SKM-1 treated with dmso at 0.1 percent for 144 hours (cell line): ENCODE data around the gene FAM131C.
"Not testable (repeated sequence)": the region's sequence is repeated elsewhere in the genome, so short reads cannot be mapped to it uniquely, and the experiment has no call there.

Source experiments
- DNase-seq: peaks from one replicate; lab custom pipeline; 2025; ENCODE audit not compliant: unreplicated experiment; lab: John Stamatoyannopoulos, UW

The FAM131C gene

DNA sequence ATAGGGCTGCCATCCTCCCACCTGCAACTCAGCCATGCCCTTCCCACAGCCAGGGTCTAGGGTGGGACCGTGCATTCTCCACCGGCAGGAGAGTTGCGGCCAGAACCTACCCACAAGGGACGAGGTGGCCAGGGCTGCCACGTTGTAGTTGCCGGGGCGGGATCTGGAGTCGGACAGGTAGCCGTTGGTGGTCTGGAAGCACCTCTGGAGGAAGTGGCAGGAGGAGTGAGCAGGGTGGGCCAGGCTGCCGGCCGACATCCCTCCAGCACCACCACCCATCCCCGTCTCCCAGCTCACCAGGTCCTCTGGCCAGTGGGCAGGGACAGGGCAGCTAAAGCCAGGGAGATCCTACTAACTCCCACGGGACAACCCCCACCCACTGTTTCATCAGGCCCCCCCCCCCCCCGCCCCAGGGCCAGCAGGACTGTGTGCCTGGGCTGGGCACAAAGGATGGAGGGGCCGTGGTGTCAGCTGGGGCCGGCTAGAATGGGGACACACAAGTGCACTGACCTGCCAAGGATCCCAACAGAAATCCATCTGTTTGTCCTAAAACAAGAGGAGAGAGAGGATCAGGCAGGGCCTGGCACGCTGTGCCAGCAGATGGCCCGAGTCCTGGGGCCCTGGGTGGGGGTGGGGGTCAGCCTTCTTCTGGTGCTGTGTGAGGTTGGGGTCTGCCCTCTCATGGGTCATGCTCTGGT, 11.3 kb downstream of the FAM131C start:
- DNase-seq, result not testable (repeated sequence)

DNA sequence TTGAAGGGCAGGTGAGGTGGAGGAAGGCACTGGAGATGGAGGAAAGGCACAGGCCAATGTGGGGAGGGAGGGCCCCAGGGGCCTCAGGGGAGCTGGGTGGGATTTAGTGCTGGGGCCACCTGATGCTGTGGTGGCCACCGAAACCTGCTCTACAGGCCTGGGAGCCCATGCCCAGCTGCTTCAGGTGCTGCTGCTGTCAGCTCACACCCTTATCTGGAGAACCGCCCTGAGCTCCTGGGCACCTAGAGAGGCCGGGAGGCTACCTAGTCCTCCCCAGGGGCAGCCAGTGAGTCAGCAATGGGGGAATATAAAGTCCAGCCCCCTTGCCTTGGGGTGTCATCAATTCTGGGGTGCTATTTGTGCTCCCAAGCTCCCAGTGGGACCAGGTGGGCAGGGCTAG, 12.2 kb downstream of the FAM131C start:
- DNase-seq, result no peak

DNA sequence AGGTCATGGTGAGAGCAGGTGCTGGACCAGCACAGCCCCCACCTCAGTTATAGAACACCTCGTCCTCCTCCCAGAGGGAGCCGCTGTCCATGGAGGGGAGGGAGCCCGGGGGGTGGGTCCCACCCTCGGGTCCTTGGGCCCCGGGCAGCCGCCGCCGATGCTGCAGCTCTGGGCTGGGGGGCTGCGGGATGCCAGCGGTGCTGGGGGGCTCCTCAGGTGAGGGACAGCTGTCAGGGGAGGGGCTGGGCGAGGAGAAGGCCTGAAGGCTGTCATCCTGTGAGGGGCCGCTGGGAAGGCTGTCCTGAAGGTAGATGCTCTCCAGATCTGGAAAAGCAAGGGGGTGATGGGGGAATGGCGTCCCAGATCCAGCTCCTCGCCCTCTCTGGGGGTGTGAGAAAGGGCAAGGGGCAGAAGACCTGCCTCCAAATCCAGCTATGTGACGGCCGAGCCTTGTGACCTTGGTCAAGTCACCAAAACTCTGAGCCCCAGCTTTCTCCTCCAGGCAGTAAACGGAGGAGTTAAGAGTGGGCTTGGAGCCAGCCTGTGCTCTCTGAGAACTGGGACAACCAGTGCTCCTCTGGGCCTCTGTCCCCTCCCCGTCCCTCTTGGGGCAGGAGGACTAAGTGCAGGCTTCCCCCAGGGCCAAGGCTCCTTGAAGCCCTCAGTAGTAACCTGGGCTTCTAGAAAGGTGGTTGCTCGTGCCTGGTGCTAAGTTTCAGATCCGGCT, 14.9 kb downstream of the FAM131C start:
- not testable (repeated sequence) for DNase-seq

DNA sequence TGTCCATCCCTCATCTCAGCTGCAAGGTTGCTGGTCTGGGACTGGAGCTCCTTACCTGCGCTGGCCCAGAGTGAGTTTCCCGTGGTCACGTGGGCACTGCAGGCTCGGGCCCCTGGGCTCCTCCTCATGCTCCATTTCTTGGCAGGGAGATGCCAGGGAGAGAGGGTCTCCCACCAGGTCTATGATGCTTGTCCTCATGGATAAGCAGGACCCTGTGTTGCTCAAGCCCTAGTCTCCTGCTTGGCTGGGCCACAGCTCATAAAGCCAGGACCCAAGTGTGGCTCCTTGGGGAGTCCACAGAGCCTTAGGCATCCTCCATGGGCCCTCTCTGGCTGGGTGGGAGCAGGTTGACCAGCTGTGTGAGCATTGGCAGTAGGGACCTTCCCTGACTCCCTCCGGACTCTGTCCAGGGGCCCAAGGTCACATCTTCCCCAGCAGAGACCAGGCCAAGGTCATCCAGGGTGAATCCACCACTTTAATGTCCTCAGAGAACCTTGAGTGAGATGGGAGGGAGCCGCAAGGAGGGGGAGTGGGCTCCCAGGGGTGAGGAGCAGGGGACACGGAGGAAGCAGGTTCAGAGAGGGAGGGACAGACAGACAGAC, 16.0 kb downstream of the FAM131C start:
- not testable (repeated sequence) for DNase-seq

DNA sequence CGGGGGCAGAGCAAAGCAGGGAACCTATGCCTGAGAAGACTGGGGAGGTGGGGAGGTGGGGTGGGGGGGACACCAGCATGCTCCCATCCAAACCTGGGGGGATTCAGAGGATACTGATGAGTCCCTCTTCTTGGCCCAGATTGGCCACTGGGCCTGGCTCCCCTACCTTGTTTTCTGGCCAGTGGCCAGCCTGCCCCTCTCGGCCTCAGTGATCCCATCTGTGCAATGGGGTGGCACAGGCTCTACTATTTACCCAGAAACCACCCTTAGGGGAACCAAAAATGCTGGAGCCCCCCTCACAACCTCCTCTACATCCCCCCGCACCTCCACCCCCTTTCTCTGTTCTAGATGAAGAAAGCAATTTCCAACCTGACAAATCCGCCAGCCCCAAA, 16.9 kb downstream of the FAM131C start:
- not testable (repeated sequence) for DNase-seq

DNA sequence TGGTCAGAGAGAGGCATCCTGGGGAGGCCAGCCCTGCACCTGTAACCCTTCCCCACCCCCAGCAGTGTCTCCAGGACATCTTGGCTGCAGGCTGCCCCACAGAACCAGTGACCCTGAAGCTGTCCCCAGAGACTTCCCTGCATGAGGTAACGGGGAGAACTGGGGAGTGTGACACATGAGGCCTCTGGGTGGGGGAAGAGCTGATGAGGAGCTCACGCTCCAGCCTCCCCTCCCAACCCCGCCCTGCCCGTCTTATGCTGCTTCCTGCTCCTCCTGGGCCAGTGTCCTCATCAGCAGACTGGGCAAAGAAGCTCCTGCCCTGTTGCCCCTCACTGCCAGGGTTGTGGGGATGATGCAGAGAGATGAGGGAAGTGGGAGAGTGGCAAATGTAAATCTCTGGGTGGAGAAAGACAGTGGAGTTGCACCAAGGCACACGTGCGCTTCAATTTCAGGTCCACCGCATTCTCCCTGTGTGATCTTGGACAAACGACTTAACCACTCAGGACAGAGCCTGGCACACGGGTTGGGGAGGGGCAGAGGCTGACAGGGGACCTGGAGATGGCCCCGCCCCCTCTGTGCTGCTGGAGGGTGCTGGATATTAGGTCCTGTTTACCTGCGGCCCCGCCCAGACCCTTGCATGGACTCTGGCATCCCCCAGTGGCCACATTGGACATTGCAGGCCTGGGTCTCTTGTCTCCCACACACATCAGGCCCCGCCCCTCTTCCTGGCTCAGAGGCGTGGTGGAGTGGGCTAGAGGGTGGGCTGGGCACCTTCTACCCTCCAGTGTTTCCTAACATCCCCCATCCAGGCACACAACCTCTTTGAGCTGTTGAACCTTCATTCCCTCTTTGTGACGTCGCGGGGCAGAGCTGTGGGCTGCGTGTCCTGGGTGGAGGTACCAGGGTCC, 17.6 kb downstream of the FAM131C start:
- DNase-seq, result peak; percentile 32

DNA sequence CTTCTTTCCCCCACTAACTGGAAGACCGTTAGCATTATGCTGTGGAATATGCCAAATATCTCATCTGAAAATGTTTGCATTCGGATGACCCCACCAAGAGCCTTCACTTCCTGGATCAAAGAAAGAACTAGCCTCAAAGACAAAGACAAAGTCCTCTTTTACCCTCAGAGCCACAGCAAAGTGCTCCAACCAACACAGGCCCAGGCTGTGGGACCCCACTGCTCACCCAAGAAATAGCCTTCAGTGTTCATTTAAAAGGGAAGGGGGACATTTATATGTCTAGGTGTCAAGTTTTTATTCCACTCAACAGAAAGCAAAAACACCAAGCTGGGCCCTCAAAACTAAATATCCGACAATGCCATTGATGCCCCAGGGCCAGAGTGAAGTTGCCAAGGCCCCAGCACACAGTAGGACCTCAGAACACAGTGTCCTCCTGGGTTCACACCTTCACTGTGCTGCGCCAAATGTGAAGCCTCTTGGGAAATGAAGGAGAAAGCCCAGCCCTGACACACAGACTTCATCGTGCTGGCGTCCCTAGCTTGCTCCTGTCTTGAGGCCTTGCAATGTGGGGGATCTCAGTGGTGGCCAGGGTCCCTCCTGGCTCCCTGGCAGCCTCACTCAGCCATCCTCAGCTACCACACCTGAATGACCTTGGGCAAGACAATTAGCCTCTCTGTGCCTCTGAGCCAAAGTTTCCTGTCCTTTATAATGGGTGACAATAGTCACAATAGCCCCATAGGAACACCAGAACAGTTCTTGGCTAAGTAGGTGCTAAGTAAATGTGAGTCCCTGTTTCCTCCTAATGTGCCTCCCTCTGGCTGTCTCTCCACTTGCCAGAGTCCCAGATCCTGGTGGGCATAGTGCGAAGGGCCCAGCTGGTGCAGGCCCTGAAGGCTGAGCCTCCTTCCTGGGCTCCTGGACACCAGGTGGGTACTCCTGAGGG, 18.6 kb downstream of the FAM131C start:
- DNase-seq, result no peak

DNA sequence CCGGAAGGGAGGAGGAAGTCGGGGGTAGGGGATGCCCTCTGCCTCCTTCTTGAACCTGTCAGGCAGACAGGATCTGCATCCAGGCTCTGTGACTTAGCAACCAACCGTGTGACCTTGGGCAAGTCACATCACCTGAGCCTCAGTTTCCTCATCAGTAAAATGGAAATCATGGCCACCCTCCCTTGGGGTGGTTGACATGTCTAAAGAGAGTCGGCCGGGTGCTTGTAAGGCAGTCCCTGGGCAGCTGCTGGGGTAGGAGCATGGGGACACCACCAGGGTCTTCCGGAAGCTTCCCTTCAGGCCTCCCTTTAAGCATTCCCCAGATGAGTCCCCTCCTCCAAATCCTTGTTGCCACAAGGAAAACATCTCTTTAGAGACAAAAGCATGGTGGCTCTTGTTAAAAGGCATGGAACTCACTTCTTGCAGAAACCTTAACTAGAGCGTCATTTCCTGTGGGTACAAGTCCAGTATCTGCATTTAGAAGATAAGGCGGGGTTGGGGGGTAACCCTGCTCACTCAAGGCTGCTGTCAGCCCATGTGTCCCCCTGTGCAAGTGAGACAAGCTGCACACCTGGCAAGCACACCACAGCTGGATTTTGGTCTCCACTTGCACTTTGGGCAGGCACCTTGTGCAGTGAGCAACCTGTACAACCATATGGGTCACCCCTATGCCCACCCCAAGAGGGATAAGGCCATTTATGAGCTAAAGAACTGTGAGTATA, 19.5 kb downstream of the FAM131C start:
- DNase-seq, result no peak

DNA sequence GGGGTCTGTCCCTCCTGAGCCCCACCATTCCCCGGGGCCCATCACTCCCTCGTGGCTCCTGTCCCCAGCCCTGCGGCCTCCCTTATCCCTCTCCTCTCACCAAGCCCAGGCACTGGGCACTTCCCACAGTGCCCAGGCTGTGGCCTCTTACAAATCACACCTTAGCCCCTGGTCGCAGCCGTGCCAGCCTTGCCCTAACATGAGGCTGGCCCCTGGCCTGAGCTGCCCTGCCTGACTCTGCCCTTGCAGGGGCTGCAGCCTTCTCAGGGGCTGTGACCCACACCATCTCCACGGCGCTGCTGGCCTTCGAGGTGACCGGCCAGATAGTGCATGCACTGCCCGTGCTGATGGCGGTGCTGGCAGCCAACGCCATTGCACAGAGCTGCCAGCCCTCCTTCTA, 21.5 kb downstream of the FAM131C start:
- DNase-seq, result not testable (repeated sequence)

DNA sequence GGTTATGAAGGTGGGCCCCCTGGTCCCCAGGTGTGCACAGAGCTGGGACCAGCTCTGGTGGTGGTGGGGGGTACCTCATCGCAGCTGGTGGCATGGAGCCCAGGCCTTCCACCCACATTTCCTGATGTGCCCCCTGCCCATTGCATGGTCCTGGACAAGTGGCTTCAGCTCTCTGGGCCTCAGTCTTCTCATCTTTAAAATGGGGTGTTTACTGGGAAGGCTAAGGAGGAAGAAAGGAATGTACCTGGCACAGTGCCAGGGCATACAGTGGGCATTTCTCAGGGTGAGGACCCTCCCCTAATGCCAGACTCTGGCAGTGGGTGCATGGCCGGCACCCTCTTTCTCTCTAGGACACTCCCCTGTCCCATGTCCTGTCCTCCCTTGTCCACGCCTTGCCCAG, 22.4 kb downstream of the FAM131C start:
- DNase-seq, result no peak

DNA sequence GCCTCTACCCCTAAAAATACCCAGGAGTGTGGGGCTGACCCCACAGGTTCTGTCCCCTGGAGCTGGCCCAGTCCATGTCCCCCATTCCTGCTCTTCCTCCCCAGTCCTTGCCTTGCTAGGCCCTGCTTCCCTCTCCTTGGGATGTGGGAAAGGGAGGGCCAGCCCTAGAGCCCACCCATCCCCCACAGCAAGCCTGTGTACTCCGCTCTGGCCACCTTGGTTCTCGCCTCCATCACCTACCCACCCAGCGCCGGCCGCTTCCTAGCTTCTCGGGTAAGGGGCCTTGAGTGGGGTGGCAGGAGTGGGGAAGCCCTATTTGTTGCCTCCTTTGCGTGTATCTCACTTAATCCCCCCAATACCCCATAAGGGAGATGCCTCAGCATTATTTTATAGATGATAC, 23.1 kb downstream of the FAM131C start:
- DNase-seq, result no peak

DNA sequence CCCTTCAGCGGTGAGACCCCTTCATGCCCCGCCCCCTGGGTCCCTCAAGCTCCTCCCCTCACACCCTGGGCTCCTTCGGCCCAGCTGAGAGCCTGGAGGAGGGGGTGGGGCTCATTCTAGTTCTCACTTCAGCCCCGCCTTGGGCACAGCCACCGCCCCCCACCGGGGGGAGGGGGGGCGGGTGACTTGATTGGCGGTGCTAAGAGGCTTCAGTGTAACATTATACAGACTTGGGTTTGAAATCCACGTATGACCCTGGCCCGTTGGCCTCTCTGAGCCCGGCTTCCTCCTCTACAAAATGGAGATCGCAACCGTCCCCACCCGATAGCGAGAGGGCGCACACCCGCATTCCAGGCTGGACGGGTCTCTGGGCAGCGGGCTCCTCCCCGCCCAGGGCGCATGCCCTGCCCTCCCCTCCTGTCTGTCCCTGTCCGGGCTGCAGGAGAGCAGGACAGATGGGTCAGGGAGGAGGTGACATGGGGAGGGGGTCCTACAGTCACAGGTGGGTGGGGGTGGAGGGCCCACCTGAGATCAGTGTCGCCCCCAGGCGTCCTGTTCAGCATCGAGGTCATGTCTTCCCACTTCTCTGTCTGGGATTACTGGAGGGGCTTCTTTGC, 24.8 kb downstream of the FAM131C start:
- DNase-seq, result no peak

DNA sequence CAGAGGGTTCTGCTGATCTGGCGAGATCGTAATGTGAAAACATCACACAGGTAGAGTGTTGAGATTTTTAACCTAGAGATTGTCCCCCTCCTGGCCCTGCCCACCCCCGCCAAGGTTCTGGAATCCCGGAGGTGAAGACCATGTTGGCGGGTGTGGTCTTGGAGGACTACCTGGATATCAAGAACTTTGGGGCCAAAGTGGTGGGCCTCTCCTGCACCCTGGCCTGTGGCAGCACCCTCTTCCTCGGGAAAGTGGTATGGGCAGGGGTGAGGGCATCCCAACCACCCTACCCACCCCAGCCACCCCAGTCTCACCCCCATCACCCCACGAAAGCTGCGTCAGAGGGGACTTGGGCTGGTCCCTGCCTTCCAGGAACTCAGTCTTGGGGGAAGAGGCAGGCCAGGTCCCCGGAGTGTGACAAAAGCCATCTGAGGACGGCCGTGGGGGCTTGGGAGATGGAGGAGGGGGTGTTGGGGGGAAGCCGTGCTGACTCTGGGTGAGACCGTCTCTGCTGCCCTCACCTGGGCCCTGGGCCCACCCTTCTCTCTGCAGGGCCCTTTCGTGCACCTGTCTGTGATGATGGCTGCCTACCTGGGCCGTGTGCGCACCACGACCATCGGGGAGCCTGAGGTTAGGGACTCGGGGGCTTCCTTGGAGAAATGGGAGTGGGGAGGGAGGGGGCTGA, 25.5 kb downstream of the FAM131C start:
- no peak for DNase-seq

DNA sequence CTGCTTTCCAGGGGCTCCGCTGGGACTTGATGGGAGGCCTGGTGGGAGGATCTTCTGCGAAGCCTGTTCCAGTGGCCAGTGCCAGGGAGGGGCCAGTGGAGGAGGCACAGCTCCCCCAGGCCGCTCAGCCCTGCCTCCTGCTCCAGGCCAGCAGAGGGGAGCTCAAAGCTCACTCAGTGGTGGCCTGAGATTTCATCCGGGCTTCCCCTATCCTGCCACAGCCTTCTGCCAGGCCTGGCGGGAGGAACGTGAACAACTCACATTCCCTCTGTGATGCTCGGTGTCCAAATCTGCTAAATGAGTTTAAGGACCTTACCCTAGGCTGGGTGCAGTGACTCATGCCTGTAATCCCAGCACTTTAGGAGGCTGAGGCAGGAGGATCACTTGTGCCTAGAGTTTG, 26.6 kb downstream of the FAM131C start:
- no peak for DNase-seq

DNA sequence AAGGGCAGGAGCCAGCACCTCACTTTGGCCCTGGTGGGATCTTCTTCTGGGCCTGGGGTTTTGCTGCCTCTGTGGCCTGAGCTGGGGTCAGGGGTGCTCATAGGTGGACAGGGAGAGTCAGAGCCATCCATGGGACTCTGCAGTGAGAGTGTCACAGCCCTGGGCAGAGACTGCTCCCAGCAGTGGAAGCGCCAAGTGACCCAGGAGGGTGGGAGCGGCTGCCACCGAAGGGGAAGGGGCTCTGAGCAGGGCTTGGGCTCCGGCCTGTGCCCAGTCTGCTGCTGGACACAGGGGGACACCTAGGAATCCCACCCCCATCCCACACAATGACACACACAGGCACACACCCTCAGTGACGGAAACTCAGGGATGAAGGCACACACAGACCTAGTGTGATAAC, 29.5 kb downstream of the FAM131C start:
- DNase-seq, result no peak

DNA sequence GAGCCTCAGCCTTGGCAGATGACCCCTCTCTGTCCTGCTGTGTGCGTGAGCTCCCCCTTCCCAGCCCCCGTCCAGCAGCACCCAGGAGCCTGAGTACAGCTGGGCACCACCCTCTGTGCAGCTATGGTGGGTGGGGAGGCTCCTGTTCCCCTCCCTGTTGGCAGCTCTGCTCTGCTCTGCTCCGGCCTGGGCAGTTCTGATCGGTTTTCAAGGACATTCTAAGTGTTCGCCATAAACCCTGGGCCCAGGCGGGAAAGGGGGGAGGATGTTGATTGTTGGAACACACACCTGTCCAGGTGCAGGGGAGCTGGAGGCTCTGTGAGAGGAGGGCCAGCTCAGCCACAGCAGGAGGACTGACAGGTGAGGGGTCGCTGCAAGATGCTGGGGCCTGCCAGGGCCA, 29.9 kb downstream of the FAM131C start, which contains the start of gene CLCNKB:
CLCNKB (plus strand) TSS at position 262 of the 400 bp plus-strand sequence. CDS start 711 bp downstream, outside the sequence.
- no peak for DNase-seq

DNA sequence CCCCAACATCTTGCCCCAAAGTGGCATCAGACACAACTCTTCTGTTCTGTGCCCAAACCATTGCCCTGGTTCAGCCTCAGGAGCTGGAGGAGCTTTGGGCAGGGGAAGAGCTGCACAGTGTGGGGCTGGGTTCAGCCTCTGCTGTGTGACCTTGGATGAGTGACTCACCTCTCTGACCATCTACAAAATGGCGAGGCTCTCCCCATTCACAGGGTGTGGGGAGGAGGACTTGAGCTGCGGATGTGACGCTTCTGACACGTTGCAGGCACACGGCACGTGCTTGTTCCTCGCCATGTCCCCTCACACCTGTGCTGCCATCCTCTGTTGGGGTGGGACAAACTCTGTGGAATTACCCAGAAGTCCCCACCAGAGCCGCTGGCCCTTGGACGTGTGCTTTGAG, 30.8 kb downstream of the FAM131C start:
- not testable (repeated sequence) for DNase-seq

DNA sequence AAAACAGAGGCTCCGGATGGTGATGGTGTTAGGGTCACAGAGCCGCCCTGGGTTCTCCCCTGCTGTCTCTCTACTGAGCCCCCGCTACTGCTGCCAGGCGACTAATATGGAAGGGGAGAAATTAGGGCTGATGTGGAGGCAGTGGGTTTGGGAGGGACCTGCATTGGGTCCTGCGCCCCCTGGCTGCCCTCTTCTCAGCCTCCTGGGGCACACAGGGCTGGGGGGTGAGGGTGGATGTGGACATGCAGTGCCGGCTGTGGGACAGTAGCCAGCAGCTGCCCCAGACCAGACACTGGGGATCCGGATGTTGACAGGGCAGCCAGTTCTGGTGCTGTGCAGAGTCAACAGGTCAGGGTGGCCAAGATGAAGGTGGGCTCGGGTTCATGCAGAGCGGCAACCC, 31.4 kb downstream of the FAM131C start:
- DNase-seq, result no peak
